H9 (cell line): ENCODE results near the gene MYO15B. TPM values are rescaled to one million over a fixed set of nuclear protein-coding genes. Genes with fewer than 3 reads are reported as not detected.

Experiments used
- DNase-seq: peaks from one replicate; pipeline ENCODE4 v3.0.0-alpha.2; 2017
- H2AFZ ChIP-seq: one replicate; pipeline ENCODE4 v1.6.1; 2013; ENCODE audit warnings: mild to moderate bottlenecking, low read length, control low read depth, moderate library complexity
- H2AK5ac ChIP-seq: 2 replicates; pipeline ENCODE4 v1.6.1; 2013; ENCODE audit warnings: low read length, control low read depth, mixed read lengths; ENCODE audit not compliant: insufficient read length
- H2BK120ac ChIP-seq: one replicate; pipeline ENCODE4 v1.6.1; 2013; ENCODE audit warnings: low read depth, mild to moderate bottlenecking, low read length, control low read depth, inconsistent platforms; ENCODE audit not compliant: poor library complexity, severe bottlenecking
- H2BK12ac ChIP-seq: 2 replicates; pipeline ENCODE4 v1.6.1; 2013; ENCODE audit warnings: low read length, control low read depth, mixed read lengths, low read depth; ENCODE audit not compliant: insufficient read length
- H2BK15ac ChIP-seq: 2 replicates; pipeline ENCODE4 v1.6.1; 2013; ENCODE audit warnings: low read depth, low read length, control low read depth
- H2BK20ac ChIP-seq: one replicate; pipeline ENCODE4 v1.6.1; 2013; ENCODE audit warnings: low read depth, mild to moderate bottlenecking, low read length, control low read depth, inconsistent platforms; ENCODE audit not compliant: poor library complexity, severe bottlenecking
- H2BK5ac ChIP-seq: 2 replicates; pipeline ENCODE4 v1.6.1; 2013; ENCODE audit warnings: low read length, control low read depth, mixed read lengths; ENCODE audit not compliant: insufficient read length
- H3K14ac ChIP-seq: 2 replicates; pipeline ENCODE4 v1.6.1; 2013; ENCODE audit warnings: low read length, control low read depth; ENCODE audit not compliant: insufficient read depth
- H3K18ac ChIP-seq: 2 replicates; pipeline ENCODE4 v1.6.1; 2013; ENCODE audit warnings: low read depth, mild to moderate bottlenecking, mixed read lengths, low read length, control low read depth; ENCODE audit not compliant: insufficient read length
- H3K23ac ChIP-seq: 2 replicates; pipeline ENCODE4 v1.6.1; 2013; ENCODE audit warnings: low read length, control low read depth, mixed read lengths, low read depth; ENCODE audit not compliant: insufficient read length
- H3K23me2 ChIP-seq: 2 replicates; pipeline ENCODE4 v1.6.1; 2013; ENCODE audit warnings: low read depth, mild to moderate bottlenecking, mixed read lengths, low read length, control low read depth; ENCODE audit not compliant: insufficient read length, poor library complexity, severe bottlenecking
- H3K27ac ChIP-seq: 2 replicates; pipeline ENCODE4 v1.5.1; 2013; ENCODE audit warnings: low read length, control low read depth, mixed read lengths, low read depth; ENCODE audit not compliant: insufficient read length
- H3K27me3 ChIP-seq: 2 replicates; pipeline ENCODE4 v1.6.1; 2013; ENCODE audit warnings: low read length, control low read depth, inconsistent platforms; ENCODE audit not compliant: insufficient read depth
- H3K4ac ChIP-seq: 2 replicates; pipeline ENCODE4 v1.6.1; 2013; ENCODE audit warnings: low read depth, mild to moderate bottlenecking, control low read depth, inconsistent platforms, low read length, moderate library complexity
- H3K4me1 ChIP-seq: 2 replicates; pipeline ENCODE4 v1.6.1; 2013; ENCODE audit warnings: low read length, control low read depth, inconsistent platforms; ENCODE audit not compliant: insufficient read depth
- H3K4me2 ChIP-seq: 2 replicates; pipeline ENCODE4 v1.6.1; 2013; ENCODE audit warnings: low read length, control low read depth, mixed read lengths; ENCODE audit not compliant: insufficient read length, insufficient read depth
- H3K56ac ChIP-seq: 2 replicates; pipeline ENCODE4 v1.6.1; 2013; ENCODE audit warnings: low read depth, mild to moderate bottlenecking, mixed read lengths, low read length, control low read depth; ENCODE audit not compliant: insufficient read length
- H3K79me1 ChIP-seq: 2 replicates; pipeline ENCODE4 v1.6.1; 2013; ENCODE audit warnings: low read depth, mild to moderate bottlenecking, moderate library complexity, low read length, control low read depth, inconsistent platforms; ENCODE audit not compliant: insufficient read depth, poor library complexity, severe bottlenecking
- H3K79me2 ChIP-seq: 2 replicates; pipeline ENCODE4 v1.6.1; 2013; ENCODE audit warnings: low read length, control low read depth, inconsistent platforms; ENCODE audit not compliant: insufficient read depth
- H3K9ac ChIP-seq: 2 replicates; pipeline ENCODE4 v1.6.1; 2013; ENCODE audit warnings: low read length, control low read depth, mixed read lengths; ENCODE audit not compliant: insufficient read length; ENCODE audit errors: extremely low read depth
- H3K9me3 ChIP-seq: one replicate; pipeline ENCODE4 v1.6.1; 2013; ENCODE audit warnings: low read depth, low read length, inconsistent platforms; ENCODE audit not compliant: control insufficient read depth
- H3T11ph ChIP-seq: one replicate; pipeline ENCODE4 v1.6.1; 2013; ENCODE audit warnings: mild to moderate bottlenecking, low read length, control low read depth, inconsistent platforms
- H4K20me1 ChIP-seq: one replicate; pipeline ENCODE4 v1.6.1; 2013; ENCODE audit not compliant: control insufficient read depth, insufficient read length, insufficient read depth
- H4K5ac ChIP-seq: 2 replicates; pipeline ENCODE4 v1.6.1; 2013; ENCODE audit warnings: low read depth, mild to moderate bottlenecking, mixed read lengths, low read length, control low read depth; ENCODE audit not compliant: insufficient read length
- H4K8ac ChIP-seq: replicated peaks from 2 replicates; pipeline ENCODE4 v1.6.1; 2013; ENCODE audit warnings: low read length, control low read depth, mixed read lengths, low read depth; ENCODE audit not compliant: insufficient read length
- H4K91ac ChIP-seq: 2 replicates; pipeline ENCODE4 v1.6.1; 2013; ENCODE audit warnings: low read depth, mild to moderate bottlenecking, moderate library complexity, mixed read lengths, low read length, control low read depth; ENCODE audit not compliant: insufficient read length
- H3K27ac Mint-ChIP-seq, 3 experiments: 2 replicates in 2 of 3; 3 replicates in 1 of 3; pipeline ENCODE4 v1.8.0; 2020 to 2021; ENCODE audit warnings: mixed read lengths in 3 of 3, mild to moderate bottlenecking in 1 of 3, moderate library complexity in 1 of 3
- H3K27me3 Mint-ChIP-seq: 2 replicates; pipeline ENCODE4 v1.8.0; 2021; ENCODE audit warnings: low read depth, mild to moderate bottlenecking, moderate library complexity, mixed read lengths
- H3K36me3 Mint-ChIP-seq, 3 experiments: 2 replicates in 2 of 3; 3 replicates in 1 of 3; pipeline ENCODE4 v1.8.0; 2020 to 2021; ENCODE audit warnings: low read depth in 3 of 3, mixed read lengths in 3 of 3; ENCODE audit not compliant: insufficient read depth in 1 of 3
- H3K4me1 Mint-ChIP-seq, 2 experiments: 2 replicates each; pipeline ENCODE4 v1.8.0; 2020; ENCODE audit warnings: mixed read lengths in 2 of 2
- H3K4me3 Mint-ChIP-seq, 2 experiments: 2 replicates in 1 of 2; 3 replicates in 1 of 2; pipeline ENCODE4 v1.8.0; 2020 to 2021; ENCODE audit warnings: mild to moderate bottlenecking in 2 of 2, mixed read lengths in 2 of 2, moderate library complexity in 1 of 2
- H3K9me3 Mint-ChIP-seq, 2 experiments: 2 replicates in 1 of 2; 3 replicates in 1 of 2; pipeline ENCODE4 v1.8.0; 2020; ENCODE audit warnings: mild to moderate bottlenecking in 2 of 2, mixed read lengths in 2 of 2, moderate library complexity in 1 of 2
- WGBS: extraction: QIAGEN DNeasy Blood & Tissue Kit; methylation state at CpG from one replicate; pipeline ENCODE4 v1.1.7; 2013; ENCODE audit warnings: missing lambda C conversion rate, low lambda C conversion rate, mixed read lengths; ENCODE audit not compliant: insufficient read length; ENCODE audit errors: extremely low coverage; 5-methylcytosine and 5-hydroxymethylcytosine counted together
- total RNA-seq: library from RNA; stranded (reverse); gene quantifications from 2 replicates; pipeline ENCODE4 v1.2.1, GENCODE V29; 2021
- TF ChIP-seq, protein P1 (sequence below): fragments of 200-600 bp; sonication (generic); conservative IDR thresholded peaks from 3 replicates; pipeline ENCODE4 v1.8.0; 2021; ENCODE audit warnings: antibody characterized with exemption, mild to moderate bottlenecking

Gene MYO15B
- total RNA-seq, 1 experiment from 2014 or later = 41.9 TPM

DNA sequence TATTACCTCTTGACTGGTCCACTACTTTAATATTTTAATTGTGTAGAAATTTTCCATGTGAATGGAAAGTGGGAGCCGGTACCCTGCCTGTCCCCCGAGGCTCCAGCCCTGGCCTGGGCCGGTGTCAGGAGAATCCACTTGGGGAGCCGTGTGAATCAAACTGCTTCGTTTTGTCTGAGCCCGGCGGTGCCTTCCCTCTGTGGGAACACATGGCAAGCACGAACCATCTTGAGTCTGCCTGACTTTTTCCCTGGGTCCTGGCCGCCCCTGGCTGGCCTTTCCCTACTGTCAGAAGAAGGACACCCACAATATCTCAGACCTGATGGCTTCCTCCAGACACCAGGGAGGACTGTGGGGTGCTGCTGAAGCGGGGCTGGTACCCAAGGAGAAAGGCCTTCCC lies 12.4 kb upstream of the MYO15B start:
- Histone ChIP-seq H2BK120ac (no peak overlapping the region), H3K4me2 (no peak overlapping the region), H3K79me2 (no peaks in the 10 kb centered on the region), H2BK15ac (no peak overlapping the region), H3K4ac (no peak overlapping the region), H3K23me2 (no peaks in the 10 kb centered on the region), H3T11ph (no peak overlapping the region), H3K9ac (no peak overlapping the region), H2BK20ac (no peak overlapping the region), H3K18ac (no peak overlapping the region), H3K4me1 (no peaks in the 10 kb centered on the region), H2AK5ac (no peak overlapping the region), H3K27me3 (no peaks in the 10 kb centered on the region), H4K5ac (no peak overlapping the region), H3K14ac (no peak overlapping the region; the same call in 1 of the 2 replicates), H3K23ac (no peak overlapping the region), H3K56ac (no peak overlapping the region), H3K27ac (no peak overlapping the region), H3K9me3 (no peaks in the 10 kb centered on the region), H4K8ac (no peak overlapping the region), H4K91ac (no peak overlapping the region), H2BK12ac (no peak overlapping the region), H4K20me1 (no peaks in the 10 kb centered on the region), H2AFZ (no peak overlapping the region), H2BK5ac (no peak overlapping the region), H3K79me1 (no peaks in the 10 kb centered on the region)
- no peak for DNase-seq
- peaks cover 1% of the 10 kb centered on the region; the same call in 1 of the 2 replicates for H3K27me3 Mint-ChIP-seq
- TF ChIP-seq, protein P1, sequence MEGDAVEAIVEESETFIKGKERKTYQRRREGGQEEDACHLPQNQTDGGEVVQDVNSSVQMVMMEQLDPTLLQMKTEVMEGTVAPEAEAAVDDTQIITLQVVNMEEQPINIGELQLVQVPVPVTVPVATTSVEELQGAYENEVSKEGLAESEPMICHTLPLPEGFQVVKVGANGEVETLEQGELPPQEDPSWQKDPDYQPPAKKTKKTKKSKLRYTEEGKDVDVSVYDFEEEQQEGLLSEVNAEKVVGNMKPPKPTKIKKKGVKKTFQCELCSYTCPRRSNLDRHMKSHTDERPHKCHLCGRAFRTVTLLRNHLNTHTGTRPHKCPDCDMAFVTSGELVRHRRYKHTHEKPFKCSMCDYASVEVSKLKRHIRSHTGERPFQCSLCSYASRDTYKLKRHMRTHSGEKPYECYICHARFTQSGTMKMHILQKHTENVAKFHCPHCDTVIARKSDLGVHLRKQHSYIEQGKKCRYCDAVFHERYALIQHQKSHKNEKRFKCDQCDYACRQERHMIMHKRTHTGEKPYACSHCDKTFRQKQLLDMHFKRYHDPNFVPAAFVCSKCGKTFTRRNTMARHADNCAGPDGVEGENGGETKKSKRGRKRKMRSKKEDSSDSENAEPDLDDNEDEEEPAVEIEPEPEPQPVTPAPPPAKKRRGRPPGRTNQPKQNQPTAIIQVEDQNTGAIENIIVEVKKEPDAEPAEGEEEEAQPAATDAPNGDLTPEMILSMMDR = no peak
- no peak overlapping the region for H3K4me3 Mint-ChIP-seq
- peaks cover 4 to 5% of the 10 kb centered on the region in 2 experiments; a peak in 3 of 4 replicates for H3K4me1 Mint-ChIP-seq
- peak overlapping the region in 1 of 3 experiments; percentile 77; a peak in 1 of 7 replicates for H3K27ac Mint-ChIP-seq
- no peaks in the 10 kb centered on the region for H3K9me3 Mint-ChIP-seq
- WGBS = no CpG with 5 or more reads among the region's 10 CpGs
- H3K36me3 Mint-ChIP-seq = peaks cover 2 to 9% (median 4%) of the 10 kb centered on the region in 3 experiments; a peak in 5 of 7 replicates
